NCI-H510A treated with DMSO at 0.1 percent for 48 hours (cell line): Measurements from ENCODE around the gene SHC2.
"Not testable (repeated sequence)": the region's sequence is repeated elsewhere in the genome, so short reads cannot be mapped to it uniquely, and the experiment has no call there.

Experiments
- DNase-seq: peaks from one replicate; lab custom pipeline; 2025; lab: John Stamatoyannopoulos, UW

Gene SHC2

GRCh38 chr19:447064-447426 is 13.8 kb downstream of the SHC2 start:
- DNase-seq: no peak

GRCh38 chr19:444677-445210 is 16.1 kb downstream of the SHC2 start:
- no peak for DNase-seq

DNA sequence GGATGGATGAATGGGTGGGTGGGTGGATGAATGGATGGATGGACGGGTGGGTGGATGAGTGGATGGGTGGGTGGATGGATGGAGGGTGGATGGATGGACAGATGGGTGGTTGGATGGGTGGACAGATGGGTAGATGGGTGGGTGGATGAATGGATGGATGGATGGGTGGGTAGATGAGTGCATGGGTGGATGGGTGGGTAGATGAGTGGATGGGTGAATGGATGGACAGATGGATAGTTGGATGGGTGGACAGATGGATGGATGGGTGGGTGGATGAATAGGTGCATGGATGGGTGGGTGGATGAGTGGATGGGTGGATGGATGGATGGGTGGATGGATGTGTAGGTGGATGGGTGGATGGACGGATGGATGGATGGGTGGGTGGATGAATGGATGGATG is 17.8 kb downstream of the SHC2 start:
- no peak for DNase-seq

GRCh38 chr19:442085-442484 is 18.7 kb downstream of the SHC2 start:
- DNase-seq: no peak

GRCh38 chr19:441213-441836 is 19.5 kb downstream of the SHC2 start:
- no peak for DNase-seq

- DNase-seq: no peak
These were observed 20.2 kb downstream of the SHC2 start for GRCh38 chr19:440391-441212.

GRCh38 chr19:439167-439900 is 21.5 kb downstream of the SHC2 start:
- no peak for DNase-seq

GRCh38 chr19:438416-438958 is 22.3 kb downstream of the SHC2 start:
- no peak for DNase-seq

- no peak for DNase-seq
These were observed 23.8 kb downstream of the SHC2 start for GRCh38 chr19:437041-437440.

DNA sequence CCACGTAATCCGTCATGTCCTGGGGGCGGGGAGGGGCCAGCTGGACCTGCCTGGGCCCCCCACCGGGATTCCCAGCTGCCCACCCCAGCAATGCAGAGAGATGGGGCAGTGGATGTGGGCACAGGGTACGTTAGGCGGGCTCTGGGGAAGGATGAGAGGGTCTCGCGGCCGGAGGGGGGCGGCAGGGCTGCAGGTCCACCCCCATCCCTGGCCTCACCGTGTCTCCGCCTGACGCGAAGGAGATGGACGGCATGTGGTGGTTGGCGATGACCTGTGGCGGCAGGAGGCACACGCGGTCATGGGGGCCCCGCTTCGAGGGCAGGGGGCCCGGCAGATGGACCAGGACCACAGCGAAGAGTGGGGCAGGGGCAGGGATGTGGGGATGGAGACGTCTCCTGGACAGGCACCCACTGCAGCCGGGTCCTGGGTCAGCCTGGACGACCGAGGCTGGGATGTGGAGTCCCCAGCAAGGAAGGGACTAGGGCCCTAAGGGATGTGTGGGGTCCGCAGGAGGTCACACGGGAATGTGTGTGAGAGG is 24.4 kb downstream of the SHC2 start:
- no peak for DNase-seq

DNA sequence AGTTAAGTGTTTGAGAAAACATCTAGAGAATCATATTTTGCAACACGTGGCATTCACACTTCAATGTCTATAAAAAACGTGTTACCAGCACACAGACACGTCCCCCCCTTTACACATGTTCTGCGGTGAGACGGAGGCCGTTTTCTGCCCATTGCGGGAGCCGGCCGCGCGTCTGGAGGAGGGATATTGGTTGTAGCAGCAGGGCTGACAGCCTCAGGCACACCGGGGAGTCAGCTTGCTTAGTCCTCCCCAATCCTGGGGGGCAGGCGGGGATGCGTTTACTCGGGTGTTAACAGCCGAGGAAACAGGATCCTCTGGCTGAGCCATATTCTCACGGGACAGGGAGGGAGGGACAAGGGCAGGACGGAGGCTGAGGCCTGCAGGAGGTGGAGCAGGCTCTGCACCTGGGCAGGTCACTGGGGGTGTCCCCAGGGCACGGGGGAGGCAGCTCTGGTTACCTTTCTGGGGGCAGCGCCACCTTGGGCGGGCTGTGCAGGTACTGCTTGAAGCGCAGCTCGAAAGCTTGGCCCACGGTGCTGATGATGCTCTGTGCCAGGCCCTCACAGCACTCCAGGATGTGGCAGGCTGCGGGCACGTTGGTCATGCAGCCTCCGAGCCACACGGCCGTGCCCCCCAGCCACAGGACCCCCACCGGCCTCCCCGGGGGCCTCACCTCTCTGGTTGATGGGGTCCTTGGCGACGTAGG is 25.0 kb downstream of the SHC2 start:
- DNase-seq: no peak

DNA sequence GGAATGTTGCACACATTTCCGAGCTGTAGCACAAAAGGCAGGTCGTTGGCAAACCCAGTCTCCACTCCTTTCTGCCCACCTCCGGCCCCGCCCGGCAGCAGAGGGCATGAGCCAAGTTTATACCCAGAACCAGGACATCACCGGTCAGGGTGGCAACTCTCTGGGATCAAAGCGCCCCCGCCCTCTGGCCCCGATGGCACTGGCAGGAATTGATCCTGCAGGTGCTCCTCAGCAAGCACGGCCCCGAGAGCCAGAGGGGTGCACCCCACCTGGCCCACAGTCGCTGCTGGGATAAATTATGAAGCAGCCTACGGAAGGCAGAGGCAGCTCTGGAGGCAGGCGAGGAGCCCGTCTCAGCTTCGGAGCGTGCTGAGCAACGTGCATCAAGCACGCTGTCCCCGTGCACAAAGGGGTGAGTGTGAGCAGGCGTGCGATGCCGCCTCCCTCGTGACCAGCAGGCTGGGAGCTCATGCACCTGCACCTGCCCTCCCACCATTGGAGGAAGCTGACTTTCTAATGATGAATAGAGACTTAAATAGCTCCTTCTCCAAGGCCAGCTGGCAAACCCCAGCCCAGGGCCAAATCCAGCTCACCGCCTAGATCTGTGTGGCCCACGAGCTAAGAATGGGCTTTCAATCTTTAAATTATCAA is 25.7 kb downstream of the SHC2 start:
- no peak for DNase-seq

- no peak for DNase-seq
These were observed 26.5 kb downstream of the SHC2 start for GRCh38 chr19:434152-434960.

- DNase-seq: no peak
These were observed 30.1 kb downstream of the SHC2 start for GRCh38 chr19:430701-431100.

DNA sequence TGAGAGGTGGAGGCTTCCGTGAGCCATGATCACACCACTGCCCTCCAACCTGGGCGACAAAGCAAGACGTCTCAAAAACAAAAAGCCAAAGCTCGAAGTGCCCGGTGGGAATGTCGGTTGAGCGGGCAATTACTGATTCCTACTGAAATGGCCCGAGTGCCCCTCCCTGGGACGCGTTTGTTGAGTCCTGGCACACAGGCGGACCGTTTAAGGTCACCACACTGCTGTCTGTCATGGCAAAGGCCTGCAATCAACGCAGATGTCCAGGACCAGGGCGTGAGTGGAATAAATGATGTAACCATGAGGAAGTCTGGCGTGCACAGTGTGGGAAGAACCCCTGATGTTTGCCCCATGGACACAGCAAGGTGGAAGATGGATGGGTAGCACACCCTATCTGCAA is 32.7 kb downstream of the SHC2 start:
- DNase-seq: no peak

DNA sequence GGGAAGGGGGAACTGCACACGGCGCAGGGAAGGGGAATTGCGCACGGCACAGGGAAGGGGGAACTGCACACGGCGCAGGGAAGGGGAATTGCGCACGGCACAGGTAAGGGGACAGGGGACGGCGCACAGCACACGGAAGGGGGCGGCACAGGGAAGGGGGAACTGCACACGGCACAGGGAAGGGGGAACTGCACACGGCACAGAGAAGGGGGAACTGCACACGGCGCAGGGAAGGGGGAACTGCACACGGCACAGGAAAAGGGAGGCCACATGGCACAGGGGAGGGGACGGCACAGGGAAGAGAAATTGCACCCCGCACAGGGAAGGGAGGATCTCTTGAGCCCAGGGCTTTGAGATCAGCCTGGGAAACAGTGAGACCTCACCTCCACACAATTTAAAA is 33.2 kb downstream of the SHC2 start:
- not testable (repeated sequence) for DNase-seq

DNA sequence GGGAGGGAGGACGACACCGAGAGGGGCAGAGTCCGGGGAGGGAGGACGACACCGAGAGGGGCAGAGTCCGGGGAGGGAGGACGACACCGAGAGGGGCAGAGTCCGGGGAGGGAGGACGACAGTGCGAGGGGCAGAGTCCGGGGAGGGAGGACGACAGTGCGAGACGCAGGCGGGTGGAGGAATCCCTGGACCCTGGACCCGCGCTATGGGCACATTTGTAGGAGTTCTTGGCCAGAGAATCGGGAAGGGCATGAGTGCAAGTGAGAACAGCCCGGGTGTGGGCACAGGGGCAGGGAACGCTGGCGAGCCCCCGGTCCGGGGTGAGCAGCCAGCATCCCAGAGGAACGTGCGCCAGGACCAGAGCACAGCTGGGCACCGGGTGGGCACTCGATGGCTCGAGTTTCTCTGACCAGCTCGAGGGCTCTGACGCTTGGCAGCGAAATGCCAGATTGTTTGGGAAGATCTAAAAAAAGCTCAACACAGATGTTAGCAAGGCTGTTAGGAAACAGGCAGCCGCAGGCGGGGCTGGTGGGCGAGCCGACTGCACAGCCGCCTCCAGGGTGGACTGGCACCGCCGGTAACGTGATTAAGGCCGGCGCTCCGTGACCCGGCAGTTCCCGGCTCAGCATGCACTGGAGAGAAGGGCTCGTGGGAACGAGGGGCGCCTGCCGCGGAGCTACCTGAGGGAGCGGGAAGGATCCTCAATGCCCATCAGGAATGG is 33.9 kb downstream of the SHC2 start:
- no peak for DNase-seq

GRCh38 chr19:425056-425455 is 35.8 kb downstream of the SHC2 start:
- no peak for DNase-seq

- no peak for DNase-seq
These were observed 36.3 kb downstream of the SHC2 start for GRCh38 chr19:424546-424945.
